GDM1 (cell line): ENCODE measurements around the gene ITGA11.

Source experiments
- DNase-seq: peaks from one replicate; lab custom pipeline; 2025; lab: John Stamatoyannopoulos, UW

Gene ITGA11

DNA sequence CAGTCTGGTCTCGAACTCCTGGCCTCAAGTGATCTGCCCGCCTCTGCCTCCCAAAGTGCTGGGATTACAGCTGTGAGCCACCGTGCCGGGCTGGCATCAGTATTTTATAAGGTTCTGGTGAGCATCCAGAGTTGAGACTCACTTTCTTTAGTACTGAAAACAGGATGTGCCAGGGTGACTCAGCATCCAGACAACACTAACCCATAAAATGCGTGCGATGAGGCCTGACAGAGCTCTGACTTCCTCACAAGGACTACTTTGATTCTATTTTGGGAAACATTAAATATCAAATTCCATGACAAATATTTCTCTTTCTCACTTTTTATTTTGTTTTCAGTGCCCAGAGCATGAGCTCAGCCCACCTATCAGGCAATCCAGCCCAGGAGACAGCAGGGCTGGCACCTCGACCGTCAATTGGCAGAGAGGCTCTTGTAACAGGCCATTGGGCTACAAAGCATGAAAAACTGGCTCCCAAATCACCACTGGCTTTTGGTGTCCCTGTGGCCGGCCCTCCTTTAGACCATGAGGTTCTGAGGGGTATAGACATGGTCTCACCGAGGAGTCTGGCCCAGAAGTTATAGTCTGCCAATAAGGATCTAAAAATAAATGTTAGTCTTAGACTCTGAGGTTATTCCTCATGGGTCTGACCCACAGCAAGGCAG is 79.4 kb downstream of the ITGA11 start:
- peak; percentile 76 for DNase-seq

DNA sequence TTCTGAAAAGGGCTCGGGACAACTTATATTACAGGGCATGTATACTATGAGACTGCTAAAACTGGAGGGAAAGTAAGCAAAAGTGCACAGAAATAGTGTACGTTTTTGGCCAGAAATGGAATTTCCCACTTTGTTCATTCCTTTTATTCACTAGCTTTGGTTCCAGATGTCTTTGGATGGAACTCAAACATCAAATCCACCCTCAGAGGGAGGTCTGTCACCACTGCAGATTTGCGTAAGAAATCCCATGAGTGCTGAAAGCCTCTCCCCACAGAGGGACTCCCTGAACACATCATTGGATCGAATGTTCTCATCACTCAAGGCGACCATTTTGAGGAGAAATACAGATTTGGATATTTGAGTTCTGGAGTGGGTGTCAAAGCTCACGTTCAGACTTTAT is 82.8 kb downstream of the ITGA11 start:
- no peak for DNase-seq

DNA sequence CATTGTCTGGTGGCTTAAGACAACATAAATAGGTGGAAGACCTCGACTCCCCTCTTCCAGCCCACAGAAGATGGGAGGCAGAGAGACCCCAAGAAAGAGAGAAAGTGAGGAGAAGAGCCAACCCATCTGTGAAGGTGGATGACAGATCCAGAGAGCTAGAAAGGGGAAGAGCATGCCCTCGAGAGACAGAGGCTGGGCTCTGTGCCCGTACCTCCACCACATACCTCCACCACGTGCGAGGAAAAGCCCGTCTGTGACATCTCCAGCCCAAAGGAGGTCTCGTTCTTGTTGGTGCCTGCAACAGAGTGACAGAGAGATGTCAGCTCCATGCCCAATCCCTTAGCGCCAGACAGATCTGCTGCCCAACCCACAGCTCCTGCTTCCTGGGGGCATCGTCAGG is 83.4 kb downstream of the ITGA11 start:
- DNase-seq: no peak

DNA sequence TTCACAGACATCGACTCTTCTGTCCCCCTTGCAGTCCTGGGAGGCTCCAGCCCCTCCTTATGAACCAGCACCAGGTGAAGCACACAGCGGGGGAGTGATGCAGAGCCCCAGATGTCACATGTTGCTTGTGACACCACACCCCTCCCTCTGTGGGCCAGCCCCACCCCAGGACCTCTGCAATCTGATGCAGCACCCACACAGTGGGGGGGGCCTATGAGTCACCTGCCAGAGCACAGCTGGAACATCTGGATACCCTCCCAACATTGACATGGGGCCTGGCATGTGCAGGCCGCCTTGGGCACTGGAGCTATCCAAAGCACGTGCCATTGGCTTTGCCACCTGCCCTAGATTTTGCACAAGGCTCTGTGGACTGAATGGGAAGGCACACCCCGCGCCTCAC is 83.9 kb downstream of the ITGA11 start:
- no peak for DNase-seq

DNA sequence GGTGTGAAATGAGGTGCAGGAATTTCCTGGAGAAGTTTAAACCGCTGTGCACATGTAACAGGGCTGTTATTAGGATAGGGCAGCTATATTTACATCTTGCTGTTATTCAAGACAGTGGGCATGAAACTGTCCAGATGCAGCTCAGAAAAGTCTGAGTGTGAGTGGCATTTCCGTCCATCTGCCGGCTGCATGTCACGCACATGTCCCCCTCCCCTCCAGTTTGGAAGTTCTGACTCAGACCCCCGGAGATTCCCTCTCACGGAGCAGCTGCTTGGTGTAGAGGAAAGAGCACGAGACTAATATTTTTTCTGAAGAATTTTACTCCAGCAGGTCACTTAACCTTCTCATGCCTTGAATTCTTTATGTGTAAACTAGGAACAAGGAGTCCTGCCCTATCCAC is 84.6 kb downstream of the ITGA11 start:
- DNase-seq: no peak

DNA sequence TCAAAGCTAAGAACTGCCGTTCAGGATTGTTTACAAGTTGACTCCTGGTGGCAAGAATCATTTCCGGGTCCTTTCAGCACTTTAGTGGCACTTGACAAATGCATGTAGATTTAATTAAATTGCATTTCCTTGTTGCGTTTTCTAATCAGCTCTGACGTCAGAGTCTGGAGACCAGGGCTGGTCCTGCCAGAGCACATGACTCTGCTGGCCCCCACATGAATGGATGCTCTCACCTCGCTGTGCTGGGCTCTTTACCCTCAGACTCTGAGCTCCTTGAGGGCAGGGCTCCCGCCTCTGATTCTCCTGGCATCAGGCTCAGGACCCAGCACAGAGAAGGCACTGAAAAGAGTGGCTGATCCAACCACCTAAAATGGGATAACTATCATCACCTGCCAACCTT is 85.0 kb downstream of the ITGA11 start:
- no peak for DNase-seq

DNA sequence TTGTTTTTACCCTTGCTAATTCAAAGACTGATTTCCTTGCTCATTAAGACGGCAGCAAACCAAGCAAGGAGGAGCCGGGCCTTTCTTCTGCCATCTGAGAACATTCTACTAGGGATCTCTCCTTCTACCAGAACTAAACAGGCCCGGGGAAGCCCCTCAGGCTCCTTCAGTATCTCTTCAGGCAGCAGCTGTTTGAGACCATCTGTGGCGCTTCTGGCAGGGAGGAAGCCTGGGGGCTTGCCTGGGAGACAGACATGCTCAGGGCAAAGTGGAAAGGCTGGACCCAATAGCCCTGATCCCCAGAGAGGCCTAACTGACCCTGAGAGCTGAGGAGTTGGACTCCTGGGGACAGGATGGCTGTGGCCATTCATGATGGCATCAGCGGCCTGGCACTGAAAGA is 86.5 kb downstream of the ITGA11 start:
- no peak for DNase-seq

DNA sequence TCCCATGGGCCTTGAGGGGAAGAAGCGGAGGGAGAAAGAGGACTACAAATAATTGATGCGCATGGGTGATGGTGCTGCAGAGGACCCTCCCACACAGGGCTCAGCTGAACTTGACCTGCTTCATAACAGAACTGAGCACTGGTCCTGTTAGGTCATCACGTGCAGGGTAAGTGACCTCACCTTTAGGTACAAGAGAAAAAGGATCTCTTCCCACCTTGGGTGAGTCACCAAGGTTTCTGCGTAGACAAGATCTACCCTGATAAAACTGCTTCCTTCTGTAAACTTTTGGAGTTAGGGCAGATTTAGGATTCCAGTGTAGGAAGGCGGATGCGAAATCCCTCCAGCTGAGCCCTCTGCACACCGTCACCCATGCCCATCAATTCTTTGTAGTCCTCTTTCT is 87.4 kb downstream of the ITGA11 start:
- DNase-seq: no peak

DNA sequence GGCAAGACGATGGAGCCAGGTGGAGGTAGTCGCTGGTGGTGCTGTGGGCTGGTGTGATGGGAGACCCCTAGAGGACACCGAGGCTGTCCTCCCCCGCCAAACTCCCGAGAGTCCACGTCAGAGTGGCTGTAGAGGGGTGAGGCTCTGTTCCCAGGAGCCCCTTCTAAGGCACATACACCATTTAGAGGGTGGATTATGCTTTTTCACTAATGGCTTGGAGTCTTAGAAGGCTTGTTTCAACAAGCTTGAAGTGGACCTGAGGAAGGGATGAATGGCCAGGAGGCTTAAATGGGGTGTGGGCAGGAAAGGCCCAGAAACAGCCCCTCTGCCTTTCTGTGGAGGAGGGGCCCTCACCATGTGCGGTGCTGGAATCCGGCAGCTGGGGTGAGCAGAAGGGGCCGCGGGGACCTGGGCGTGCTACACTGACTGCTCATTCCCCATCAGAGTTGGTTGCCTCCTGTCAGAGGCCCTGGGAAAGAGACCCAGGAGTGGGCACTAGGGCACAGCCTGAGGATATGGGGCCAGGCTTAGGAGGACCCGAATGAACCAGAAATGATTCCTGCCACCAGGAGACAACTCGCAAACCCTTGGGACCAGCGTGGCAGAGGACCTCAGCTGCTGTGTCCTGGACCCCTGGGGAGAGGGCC is 88.3 kb downstream of the ITGA11 start:
- no peak for DNase-seq

DNA sequence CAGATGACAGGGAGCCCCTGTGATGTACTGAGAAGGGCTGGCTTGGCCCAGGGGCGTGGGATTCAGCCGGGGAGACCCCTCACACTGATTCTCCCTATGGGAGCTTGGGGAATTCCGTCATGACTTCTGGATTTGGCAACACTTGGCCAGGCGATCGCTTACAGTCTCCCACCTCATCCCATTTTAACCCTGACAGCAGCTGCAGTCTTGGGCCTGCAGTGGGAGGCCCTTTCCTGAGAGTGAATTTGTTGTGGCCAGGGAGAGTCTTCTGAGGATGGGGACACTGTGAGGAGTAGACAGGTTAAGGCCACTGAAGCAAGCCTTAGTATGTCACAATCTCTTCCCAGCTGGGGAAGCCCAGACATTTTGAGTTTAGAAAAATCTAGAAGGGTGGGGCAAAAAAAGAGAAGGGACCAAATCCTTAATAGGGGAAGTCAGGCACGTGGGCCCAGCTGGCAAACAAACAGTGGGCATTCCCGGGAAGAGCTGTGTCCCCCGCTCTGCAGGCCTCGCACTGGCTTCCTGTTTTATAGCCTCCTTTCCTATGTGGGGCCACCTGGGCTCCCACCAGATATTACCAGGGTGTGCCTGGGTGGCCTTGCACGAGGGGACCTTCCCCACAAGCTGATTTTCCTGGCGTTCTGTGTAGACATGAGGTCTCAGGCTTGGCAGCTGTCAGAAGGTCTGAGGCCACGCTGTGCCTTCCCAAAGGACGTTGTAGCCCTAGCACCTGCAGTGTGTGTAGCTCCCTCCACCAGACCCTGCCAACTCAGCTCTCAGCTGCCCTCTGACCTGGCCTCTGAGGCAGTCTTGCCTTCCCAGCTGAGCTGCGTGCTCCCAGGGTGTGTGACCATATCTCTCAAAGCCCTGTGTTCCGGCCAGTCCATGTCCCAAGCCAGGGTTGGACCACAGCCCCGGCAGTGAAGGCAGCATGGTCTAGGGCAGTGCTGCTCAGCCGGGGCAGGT is 89.9 kb downstream of the ITGA11 start:
- DNase-seq: no peak

DNA sequence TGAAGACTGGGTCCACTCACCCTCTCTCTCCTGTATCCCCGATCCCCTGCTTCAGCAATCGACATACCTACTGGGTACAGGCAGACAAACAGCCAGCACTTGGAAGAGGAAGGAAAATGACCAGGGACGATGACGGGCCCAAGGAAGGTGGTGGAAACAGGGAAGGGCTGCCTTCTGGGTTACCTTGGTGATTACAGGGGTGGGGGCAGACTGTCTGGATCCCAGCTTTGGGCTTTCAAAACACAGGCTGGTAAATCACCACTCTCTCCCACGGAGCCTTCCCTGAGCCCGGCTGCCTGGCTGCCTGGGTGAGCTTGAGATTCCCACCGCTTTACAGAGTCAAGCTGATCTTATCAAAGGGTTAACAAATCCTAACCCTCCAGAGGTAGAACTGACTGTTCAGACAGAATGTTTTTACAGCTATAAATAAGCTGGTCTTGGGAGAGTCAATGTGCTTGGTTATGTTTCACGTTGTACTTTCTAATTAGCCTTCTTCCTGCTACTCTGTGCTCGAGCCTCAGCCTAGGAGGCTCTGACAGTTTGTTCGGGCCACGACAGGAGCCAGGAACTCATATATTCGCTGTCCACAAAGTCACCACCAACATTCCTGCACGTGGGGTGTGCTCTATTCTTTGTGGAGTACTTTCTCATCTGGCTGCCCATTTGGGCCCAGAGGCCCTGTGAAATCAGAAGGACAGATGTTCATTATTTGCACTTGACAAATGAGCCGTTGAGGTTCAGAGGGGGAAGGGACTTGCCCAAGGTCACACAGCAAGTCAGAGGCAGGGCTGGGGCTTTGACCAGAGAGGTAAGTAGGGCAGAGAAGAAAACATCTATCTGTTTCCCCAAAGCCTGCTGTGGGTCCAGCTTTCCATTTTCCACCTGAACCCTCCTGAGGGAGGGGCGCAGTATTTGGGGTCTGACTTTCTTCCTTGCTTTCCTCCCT is 91.0 kb downstream of the ITGA11 start:
- no peak for DNase-seq

DNA sequence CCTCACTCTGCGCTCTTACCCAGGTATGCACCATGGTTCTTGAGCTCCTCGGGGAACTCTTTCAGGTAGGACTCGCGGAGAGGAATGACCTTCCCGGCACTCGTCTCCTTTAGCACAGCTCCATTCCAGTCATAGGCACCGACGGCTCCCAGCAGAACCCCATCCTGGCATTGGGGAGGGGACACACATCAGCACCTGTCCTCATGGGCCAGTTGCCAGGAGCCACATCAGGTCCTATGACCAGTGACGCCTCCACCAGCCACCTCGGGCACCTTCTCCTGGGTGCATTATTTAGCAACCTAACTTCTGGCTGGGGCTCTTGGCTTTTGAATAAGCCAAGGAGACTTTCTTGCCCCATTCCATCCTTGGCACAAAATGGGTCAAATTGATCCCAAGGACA is 92.5 kb downstream of the ITGA11 start:
- no peak for DNase-seq

DNA sequence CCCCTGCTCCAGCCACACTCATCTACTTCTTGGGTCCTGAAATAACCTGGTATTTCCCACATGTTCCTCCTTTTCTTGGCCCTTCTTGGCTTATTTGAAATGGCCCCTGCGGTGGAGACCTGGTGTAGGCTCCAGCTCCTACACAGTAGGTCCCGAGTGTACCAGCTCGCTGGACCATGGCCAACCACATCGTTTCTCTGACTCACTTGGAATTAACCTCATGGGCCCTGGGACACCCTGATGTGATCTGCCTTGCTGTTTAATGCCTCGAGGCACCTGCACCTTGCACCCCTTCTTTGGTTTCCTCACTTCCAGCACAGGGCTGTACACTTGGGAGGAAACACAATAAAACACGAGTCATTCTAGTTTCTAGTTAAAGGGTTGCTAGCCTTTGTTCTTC is 94.1 kb downstream of the ITGA11 start:
- no peak for DNase-seq

DNA sequence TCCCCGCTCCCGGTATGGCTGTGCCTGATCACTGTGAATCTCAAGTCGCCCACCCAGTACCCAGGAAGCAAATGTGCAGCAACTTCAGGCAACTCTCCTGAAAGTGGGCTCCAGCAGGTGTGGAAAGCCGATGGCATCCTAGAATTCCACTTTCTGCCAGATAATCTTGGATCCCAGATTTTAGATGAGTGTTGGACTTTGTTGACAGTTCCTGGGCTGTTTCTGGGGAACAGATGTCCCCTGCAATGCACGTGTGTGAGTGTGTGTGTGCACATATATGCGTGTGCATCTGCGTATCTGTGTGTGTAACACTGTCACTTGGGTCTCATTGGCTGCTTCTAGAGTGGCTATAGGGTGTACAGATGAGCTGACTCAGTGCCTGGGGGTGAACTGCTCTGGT is 95.4 kb downstream of the ITGA11 start:
- DNase-seq: no peak

DNA sequence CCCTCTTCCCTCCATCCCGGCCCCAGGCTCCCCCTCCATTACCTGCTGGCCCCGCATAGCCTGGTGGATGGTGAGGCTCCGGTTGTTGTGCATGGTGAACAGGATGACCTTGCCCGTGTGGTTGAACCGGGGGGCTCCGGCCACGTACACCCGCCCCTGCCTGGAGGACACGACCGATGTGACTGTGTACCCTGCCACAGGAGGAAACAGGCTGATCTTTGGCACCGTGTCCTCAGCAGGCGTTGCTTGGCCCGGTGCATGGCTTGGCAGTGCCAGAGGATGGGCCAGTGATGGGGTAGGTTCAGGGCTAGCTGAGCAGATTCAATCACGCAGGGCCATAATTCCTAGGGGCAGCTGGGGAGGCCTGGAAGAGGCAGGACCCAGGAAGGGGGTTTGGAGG is 96.3 kb downstream of the ITGA11 start:
- DNase-seq: no peak

DNA sequence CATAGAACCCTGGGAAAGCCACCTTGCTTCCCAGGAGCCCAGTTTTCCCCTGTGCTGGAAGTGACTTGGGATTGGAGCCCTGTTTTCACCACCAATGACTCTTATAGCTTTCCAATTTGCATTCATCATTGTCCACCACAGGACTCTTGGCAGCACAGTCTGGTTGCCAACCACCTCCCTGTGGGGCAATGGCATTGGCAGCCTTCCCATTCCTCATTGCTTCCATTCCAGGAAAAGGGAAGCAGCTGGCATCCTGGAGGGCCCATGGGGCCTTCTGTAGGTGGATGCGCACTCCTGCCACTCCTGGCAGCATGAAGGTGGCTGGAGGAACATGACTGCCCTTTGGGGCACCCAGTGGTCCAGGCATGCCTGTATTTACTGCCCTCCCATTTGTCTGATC is 96.7 kb downstream of the ITGA11 start:
- DNase-seq: no peak

DNA sequence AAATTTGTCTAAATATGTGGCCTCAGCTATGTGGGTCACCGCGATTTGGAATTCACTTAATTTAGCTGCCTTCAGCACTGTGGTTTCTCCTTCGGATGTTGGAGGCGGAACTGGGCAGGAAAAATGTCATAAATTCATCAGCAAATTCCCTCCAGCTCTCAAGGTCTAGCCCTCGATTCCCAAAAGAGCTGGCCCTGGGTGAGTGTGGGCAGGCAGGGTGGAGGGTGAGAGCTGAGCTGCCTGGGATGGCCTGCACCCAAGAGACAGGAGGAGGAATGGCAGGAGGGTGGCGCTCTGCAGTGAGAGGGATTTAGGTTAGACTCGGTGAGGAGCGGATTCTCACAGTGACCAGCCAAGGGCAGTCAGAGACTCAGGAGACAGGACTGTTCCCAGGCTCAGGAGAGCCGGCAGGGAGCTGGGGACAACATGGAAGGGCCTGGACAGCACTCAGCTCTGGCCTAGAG is 97.3 kb downstream of the ITGA11 start:
- DNase-seq: peak; percentile 30

DNA sequence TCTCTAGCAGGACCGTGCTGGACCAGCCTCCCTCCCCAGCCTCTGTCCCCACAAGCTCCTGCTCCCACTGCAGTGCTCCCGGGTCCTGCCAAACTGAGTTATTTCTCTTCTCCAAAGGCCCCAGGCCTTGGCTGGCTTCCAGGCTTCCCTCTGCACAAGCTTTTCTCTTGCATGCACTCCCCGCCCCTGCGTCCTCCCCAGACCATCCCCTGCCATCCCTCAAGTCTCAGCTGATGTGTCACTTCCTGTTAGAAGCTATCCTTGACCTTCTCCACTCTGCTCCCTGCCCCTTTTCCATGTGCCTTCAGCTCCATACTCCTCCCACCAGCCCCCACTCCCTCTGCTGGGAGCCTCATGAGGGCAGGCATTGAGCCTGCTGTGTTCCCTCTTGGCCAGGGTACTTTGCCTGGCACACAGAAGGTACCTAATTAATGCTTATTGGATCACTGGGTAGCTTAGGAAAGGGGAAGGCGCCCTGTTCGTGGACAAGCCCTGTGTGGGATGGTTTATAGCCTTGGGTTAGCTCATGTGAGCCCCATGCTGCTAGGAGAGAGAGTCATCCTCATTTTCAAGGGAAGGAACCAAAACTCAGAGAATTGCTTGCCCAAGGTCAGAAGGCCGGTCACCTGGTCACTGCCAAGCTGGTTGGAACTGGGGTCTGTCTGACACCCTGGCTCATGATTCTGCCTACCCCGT is 98.0 kb downstream of the ITGA11 start:
- no peak for DNase-seq

DNA sequence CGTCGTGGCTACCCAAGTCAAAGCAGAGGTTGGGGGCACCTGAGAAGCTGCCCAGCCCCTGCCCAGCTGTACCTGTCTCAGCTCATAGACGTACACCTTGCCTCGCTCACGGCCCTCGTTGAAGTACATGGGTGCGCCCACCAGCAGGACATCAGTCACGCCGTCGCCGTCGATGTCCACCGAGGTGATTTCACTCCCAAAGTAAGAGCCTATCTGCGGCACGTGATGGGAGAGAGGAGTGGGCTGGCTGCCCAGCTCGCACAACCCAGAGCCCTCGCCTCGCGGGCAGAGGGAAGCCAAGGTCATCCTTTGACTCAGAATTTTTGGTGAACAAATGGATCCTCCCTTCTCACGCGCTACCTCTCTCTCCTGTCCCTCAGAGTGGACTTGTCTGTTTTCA is 99.7 kb downstream of the ITGA11 start:
- DNase-seq: no peak

DNA sequence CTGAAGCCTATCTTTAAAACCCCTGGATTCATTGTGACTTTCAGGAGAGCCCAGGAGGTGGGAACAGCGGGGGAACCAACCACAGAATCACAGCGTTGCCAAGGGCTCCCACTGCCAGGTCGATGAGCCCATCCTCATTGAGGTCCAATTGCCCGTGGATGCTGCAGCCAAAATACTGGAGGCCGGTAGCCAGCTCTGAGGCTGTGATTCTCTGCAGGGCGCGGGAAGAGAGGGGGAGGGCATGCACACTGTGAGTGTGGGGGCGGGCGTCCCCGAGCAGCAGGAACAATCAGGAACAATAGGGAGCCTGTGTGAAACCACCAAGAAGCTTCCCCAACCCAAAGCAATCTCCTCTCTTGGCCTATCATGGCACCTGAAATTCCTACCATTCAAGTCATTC is 101.1 kb downstream of the ITGA11 start:
- no peak for DNase-seq

DNA sequence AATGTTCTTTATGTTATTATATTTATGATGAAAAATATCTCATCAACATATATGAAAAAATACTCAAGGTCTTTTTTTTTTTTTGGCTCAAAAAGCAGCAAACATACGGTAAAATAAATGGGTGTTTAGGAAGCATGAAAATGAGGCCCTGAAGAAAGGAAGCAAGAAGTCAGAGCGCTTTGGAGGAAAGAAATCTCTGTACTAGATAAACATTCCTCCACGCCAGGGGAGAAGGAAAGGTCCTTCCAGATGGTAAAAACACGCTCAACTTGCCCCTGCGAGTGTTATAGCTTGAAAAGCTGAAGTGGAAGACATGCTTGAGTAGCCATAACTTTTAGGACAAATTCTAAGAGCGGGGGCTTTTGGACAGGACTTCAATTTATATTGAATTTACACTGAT is 101.5 kb downstream of the ITGA11 start:
- DNase-seq: no peak
